PC-3 (cell line): ENCODE measurements around the gene DBF4B.

Experiments used
- EZH2 ChIP-seq: fragments of 300-600 bp; sonication (generic); IDR thresholded peaks from one replicate; pipeline ENCODE4 v1.6.1; 2017; ENCODE audit warnings: antibody characterized with exemption, mild to moderate bottlenecking, low read length; ENCODE audit not compliant: unreplicated experiment
- TF ChIP-seq, protein P1 (sequence below): fragments of 300-600 bp; sonication (generic); conservative IDR thresholded peaks from 2 replicates; pipeline ENCODE4 v1.5.1; 2017; ENCODE audit warnings: antibody characterized with exemption, low read depth, mild to moderate bottlenecking, low read length

DNA sequence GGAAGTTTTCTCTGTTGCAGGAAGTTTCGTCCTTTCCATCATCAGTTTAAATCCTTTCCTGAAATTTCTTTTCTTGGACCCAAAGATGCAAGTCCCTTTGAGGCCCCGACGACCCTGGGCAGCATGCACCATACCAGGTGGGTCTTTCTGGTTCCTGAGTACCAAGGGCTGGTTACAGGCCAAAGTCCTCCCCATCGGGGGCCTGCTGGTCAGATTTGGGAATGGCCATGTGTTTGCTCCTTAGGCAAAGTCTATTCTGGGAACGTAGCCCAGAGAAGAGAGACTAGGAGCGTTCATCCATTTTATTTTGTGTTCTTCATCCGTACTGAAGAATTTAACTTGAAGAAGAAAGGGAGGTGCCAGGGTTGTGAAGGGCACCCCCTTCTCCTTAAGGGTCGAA is 32.9 kb downstream of the DBF4B start:
- TF ChIP-seq, protein P1, sequence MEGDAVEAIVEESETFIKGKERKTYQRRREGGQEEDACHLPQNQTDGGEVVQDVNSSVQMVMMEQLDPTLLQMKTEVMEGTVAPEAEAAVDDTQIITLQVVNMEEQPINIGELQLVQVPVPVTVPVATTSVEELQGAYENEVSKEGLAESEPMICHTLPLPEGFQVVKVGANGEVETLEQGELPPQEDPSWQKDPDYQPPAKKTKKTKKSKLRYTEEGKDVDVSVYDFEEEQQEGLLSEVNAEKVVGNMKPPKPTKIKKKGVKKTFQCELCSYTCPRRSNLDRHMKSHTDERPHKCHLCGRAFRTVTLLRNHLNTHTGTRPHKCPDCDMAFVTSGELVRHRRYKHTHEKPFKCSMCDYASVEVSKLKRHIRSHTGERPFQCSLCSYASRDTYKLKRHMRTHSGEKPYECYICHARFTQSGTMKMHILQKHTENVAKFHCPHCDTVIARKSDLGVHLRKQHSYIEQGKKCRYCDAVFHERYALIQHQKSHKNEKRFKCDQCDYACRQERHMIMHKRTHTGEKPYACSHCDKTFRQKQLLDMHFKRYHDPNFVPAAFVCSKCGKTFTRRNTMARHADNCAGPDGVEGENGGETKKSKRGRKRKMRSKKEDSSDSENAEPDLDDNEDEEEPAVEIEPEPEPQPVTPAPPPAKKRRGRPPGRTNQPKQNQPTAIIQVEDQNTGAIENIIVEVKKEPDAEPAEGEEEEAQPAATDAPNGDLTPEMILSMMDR = no peak
- no peak for TF ChIP-seq EZH2
